MM.1S (cell line): ENCODE measurements around the gene LY6G6C.

Source experiments
- EZH2 ChIP-seq: fragments of 300-600 bp; sonication (generic); optimal IDR thresholded peaks from 2 replicates; pipeline ENCODE3; 2017; ENCODE audit warnings: low read depth, mild to moderate bottlenecking, antibody characterized with exemption, low read length, mixed read lengths
- EZH2phosphoT487 ChIP-seq: fragments of 300-600 bp; sonication (generic); IDR thresholded peaks from 2 replicates; pipeline ENCODE4 v1.6.1; 2018; ENCODE audit warnings: antibody characterized with exemption, low read length
- TF ChIP-seq, protein P1 (sequence below): fragments of 300-600 bp; sonication (generic); IDR thresholded peaks from 2 replicates; pipeline ENCODE4 v1.5.1; 2016; ENCODE audit warnings: antibody characterized with exemption, low read length, mixed read lengths

DNA sequence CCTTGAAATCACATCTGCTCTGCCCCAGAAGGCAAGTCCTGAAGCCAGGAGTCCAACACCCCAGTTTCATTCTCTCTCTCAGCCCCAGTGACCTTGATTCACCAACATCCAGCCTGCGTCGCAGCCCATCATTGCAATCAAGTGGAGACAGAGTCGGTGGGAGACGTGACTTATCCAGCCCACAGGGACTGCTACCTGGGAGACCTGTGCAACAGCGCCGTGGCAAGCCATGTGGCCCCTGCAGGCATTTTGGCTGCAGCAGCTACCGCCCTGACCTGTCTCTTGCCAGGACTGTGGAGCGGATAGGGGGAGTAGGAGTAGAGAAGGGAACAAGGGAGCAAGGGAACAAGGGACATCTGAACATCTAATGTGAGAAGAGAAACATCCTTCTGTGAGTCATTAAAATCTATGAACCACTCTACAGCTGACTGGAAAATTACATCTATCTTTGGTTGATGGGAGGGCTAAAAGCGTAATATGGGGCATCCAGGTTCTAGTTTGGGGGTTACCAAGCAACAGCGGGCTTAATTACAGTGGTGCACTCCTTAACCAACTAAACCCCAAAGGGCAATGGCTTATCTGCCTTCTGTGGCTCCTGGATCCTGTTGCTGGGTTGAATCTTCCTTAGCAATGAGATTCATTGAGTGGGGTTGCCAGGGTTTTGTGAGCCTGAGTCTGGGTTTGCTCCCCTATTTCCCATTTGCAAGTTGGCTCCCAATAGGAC is 3.9 kb downstream of the LY6G6C start:
- TF ChIP-seq, protein P1, sequence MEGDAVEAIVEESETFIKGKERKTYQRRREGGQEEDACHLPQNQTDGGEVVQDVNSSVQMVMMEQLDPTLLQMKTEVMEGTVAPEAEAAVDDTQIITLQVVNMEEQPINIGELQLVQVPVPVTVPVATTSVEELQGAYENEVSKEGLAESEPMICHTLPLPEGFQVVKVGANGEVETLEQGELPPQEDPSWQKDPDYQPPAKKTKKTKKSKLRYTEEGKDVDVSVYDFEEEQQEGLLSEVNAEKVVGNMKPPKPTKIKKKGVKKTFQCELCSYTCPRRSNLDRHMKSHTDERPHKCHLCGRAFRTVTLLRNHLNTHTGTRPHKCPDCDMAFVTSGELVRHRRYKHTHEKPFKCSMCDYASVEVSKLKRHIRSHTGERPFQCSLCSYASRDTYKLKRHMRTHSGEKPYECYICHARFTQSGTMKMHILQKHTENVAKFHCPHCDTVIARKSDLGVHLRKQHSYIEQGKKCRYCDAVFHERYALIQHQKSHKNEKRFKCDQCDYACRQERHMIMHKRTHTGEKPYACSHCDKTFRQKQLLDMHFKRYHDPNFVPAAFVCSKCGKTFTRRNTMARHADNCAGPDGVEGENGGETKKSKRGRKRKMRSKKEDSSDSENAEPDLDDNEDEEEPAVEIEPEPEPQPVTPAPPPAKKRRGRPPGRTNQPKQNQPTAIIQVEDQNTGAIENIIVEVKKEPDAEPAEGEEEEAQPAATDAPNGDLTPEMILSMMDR, result no peak
- TF ChIP-seq EZH2, result no peak
- no peak for TF ChIP-seq EZH2phosphoT487
